ENCODE data around the gene SOCS1.

Gene SOCS1

GRCh38 chr16:11245222-11245737 is 10.7 kb downstream of the SOCS1 start:
- DNase-seq (ENCODE audit: low spot score) = no peak

- no peak for DNase-seq (ENCODE audit: low spot score)
These were observed 13.3 kb downstream of the SOCS1 start for GRCh38 chr16:11242658-11243057.

- DNase-seq (ENCODE audit: low spot score) = no peak
These were observed 14.4 kb downstream of the SOCS1 start for GRCh38 chr16:11241480-11242204.

- no peak for DNase-seq (ENCODE audit: low spot score)
These were observed 15.1 kb downstream of the SOCS1 start for GRCh38 chr16:11240636-11241473.

- DNase-seq (ENCODE audit: low spot score) = no peak
These were observed 16.1 kb downstream of the SOCS1 start for GRCh38 chr16:11239644-11240632.

GRCh38 chr16:11238272-11239202 is 17.5 kb downstream of the SOCS1 start:
- DNase-seq (ENCODE audit: low spot score) = no peak

- no peak for DNase-seq (ENCODE audit: low spot score)
These were observed 19.3 kb downstream of the SOCS1 start for GRCh38 chr16:11236461-11237254.

GRCh38 chr16:11235703-11235991 is 20.4 kb downstream of the SOCS1 start:
- no peak for DNase-seq (ENCODE audit: low spot score)

- no peak for DNase-seq (ENCODE audit: low spot score)
These were observed 20.9 kb downstream of the SOCS1 start for GRCh38 chr16:11234884-11235702.

GRCh38 chr16:11233727-11234376 is 22.2 kb downstream of the SOCS1 start:
- no peak for DNase-seq (ENCODE audit: low spot score)

GRCh38 chr16:11232852-11233726 is 22.9 kb downstream of the SOCS1 start:
- DNase-seq (ENCODE audit: low spot score) = no peak

GRCh38 chr16:11232302-11232851 is 23.6 kb downstream of the SOCS1 start:
- no peak for DNase-seq (ENCODE audit: low spot score)

- no peak for DNase-seq (ENCODE audit: low spot score)
These were observed 24.5 kb downstream of the SOCS1 start for GRCh38 chr16:11231367-11231970.

- no peak for DNase-seq (ENCODE audit: low spot score)
These were observed 26.1 kb downstream of the SOCS1 start for GRCh38 chr16:11229906-11230305.

- no peak for DNase-seq (ENCODE audit: low spot score)
These were observed 26.6 kb downstream of the SOCS1 start for GRCh38 chr16:11229432-11229831.

GRCh38 chr16:11225677-11226549 is 30.1 kb downstream of the SOCS1 start:
- no peak for DNase-seq (ENCODE audit: low spot score)
